Naive thymus-derived CD4-positive, alpha-beta T cell (primary cell): ENCODE measurements around the gene SFTPD. TPM values are rescaled to one million over a fixed set of nuclear protein-coding genes. Genes with fewer than 3 reads are reported as not detected.

Experiments used
- ATAC-seq: fragments of 150-1000 bp; cut with Tn5 transposase; 2 replicates; pipeline ENCODE4 v1.10.0; 2021; ENCODE audit warnings: mild to moderate bottlenecking, moderate library complexity
- CTCF ChIA-PET: fragments of 350-600 bp; sonication (Branson Sonifier 250); formaldehyde crosslinking; loops from one replicate; lab custom pipeline; 2021; ENCODE audit warnings: antibody characterized with exemption; lab: Charles Lee
- POLR2A ChIA-PET: fragments of 350-600 bp; sonication (Branson Sonifier 250); formaldehyde crosslinking; loops from one replicate; lab custom pipeline; 2021; ENCODE audit warnings: antibody characterized with exemption, inconsistent platforms; lab: Charles Lee
- DNase-seq, 9 donors: peaks; one replicate each; pipeline versions ENCODE4 v3.0.0 to v3.0.0-alpha.2; 2020 to 2022; ENCODE audit warnings: mixed read lengths in 1 of 9
- H3K27ac ChIP-seq: one replicate; pipeline ENCODE4 v1.7.0; 2013; ENCODE audit warnings: mild to moderate bottlenecking, low read depth, low read length, moderate library complexity
- H3K27me3 ChIP-seq, 2 donors: one replicate each; pipeline ENCODE4 v1.7.0; 2013; ENCODE audit warnings: low read length in 2 of 2, mild to moderate bottlenecking in 2 of 2, moderate library complexity in 2 of 2; ENCODE audit not compliant: control insufficient read depth in 2 of 2, insufficient read depth in 2 of 2
- H3K36me3 ChIP-seq, 3 experiments: 1 replicate in 2 of 3; 2 replicates in 1 of 3; pipeline ENCODE4 v1.7.0; 2013; ENCODE audit warnings: low read length in 3 of 3, mild to moderate bottlenecking in 3 of 3, moderate library complexity in 1 of 3; ENCODE audit not compliant: insufficient read depth in 3 of 3, control insufficient read depth in 2 of 3
- H3K4me1 ChIP-seq, 2 donors: one replicate each; pipeline ENCODE4 v1.7.0; 2013; ENCODE audit warnings: low read length in 2 of 2, mild to moderate bottlenecking in 2 of 2, moderate library complexity in 1 of 2; ENCODE audit not compliant: control insufficient read depth in 2 of 2, insufficient read depth in 2 of 2
- H3K4me3 ChIP-seq: 2 replicates; pipeline ENCODE4 v1.7.0; 2013; ENCODE audit warnings: mild to moderate bottlenecking, low read length
- H3K9me3 ChIP-seq, 3 experiments: 1 replicate in 2 of 3; 2 replicates in 1 of 3; pipeline ENCODE4 v1.7.0; 2013; ENCODE audit warnings: low read length in 3 of 3; ENCODE audit not compliant: control insufficient read depth in 2 of 3
- H3K27ac Mint-ChIP-seq, 9 donors: one replicate each; pipeline ENCODE4 v1.8.0; 2020 to 2022; ENCODE audit warnings: mixed read lengths in 9 of 9, mild to moderate bottlenecking in 8 of 9, moderate library complexity in 5 of 9, inconsistent platforms in 2 of 9
- H3K27me3 Mint-ChIP-seq, 5 donors: one replicate each; pipeline ENCODE4 v1.8.0; 2021 to 2022; ENCODE audit warnings: mixed read lengths in 5 of 5, mild to moderate bottlenecking in 1 of 5
- H3K36me3 Mint-ChIP-seq, 5 donors: one replicate each; pipeline ENCODE4 v1.8.0; 2020 to 2022; ENCODE audit warnings: mixed read lengths in 5 of 5, mild to moderate bottlenecking in 3 of 5, inconsistent platforms in 1 of 5
- H3K4me1 Mint-ChIP-seq, 7 donors: one replicate each; pipeline ENCODE4 v1.8.0; 2020 to 2022; ENCODE audit warnings: mixed read lengths in 7 of 7, mild to moderate bottlenecking in 3 of 7, inconsistent platforms in 1 of 7
- H3K4me3 Mint-ChIP-seq, 10 donors: one replicate each; pipeline ENCODE4 v1.8.0; 2020 to 2022; ENCODE audit warnings: mild to moderate bottlenecking in 10 of 10, mixed read lengths in 10 of 10, moderate library complexity in 6 of 10, inconsistent platforms in 2 of 10
- H3K9me3 Mint-ChIP-seq, 11 donors: one replicate each; pipeline ENCODE4 v1.8.0; 2020 to 2022; ENCODE audit warnings: mixed read lengths in 11 of 11, mild to moderate bottlenecking in 4 of 11, inconsistent platforms in 1 of 11, moderate library complexity in 1 of 11
- intact Hi-C, 2 donors: fragments of 100-400 bp; cut with micrococcal nuclease; formaldehyde crosslinking; loops; one replicate each; pipeline ENCODE4 v1.15.1; 2023
- polyA plus RNA-seq, 2 donors: library from polyadenylated mRNA; unstranded; fragments of 300-500 nt; fragmentation: Illumina TruSeq; gene quantifications; one replicate each; pipeline ENCODE4 v1.2.3, GENCODE V29; 2021
- total RNA-seq, 6 experiments: library from RNA in 5 of 6; stranded (reverse) in 5 of 6; gene quantifications; 1 replicate in 5 of 6; 2 replicates in 1 of 6; pipeline ENCODE4 v1.2.3 and lab custom pipeline; 2021 to 2026

Gene SFTPD
- total and polyA plus RNA-seq, 7 experiments from 2014 or later = 0.59 TPM; not detected in 6

GRCh38 chr10:79984851-79985250 lies 35.9 kb upstream of the SFTPD start:
- no peaks in the 10 kb centered on the region for H3K4me1 ChIP-seq
- H3K9me3 ChIP-seq = no peaks in the 10 kb centered on the region
- Mint-ChIP-seq H3K36me3 (peaks cover 0 to 4% (median 0%) of the 10 kb centered on the region in 5 donors), H3K27ac (no peak overlapping the region), H3K27me3 (peaks cover 39 to 66% (median 56%) of the 10 kb centered on the region in 5 donors), H3K9me3 (peaks cover 0 to 25% (median 6%) of the 10 kb centered on the region in 11 donors), H3K4me3 (no peak overlapping the region), H3K4me1 (peaks cover 5 to 12% (median 8%) of the 10 kb centered on the region in 7 donors)
- CTCF ChIA-PET = no interaction called here
- H3K27ac ChIP-seq = no peak overlapping the region
- DNase-seq (peak in 1 of 9 donors; percentile 35), ATAC-seq (no peak)
- H3K4me3 ChIP-seq = no peak overlapping the region
- intact Hi-C loops = no loop called here
- H3K36me3 ChIP-seq = no peaks in the 10 kb centered on the region
- no peaks in the 10 kb centered on the region for H3K27me3 ChIP-seq
- POLR2A ChIA-PET = no interaction called here

- Histone ChIP-seq H3K9me3 (no peaks in the 10 kb centered on the region), H3K27me3 (no peaks in the 10 kb centered on the region), H3K27ac (no peak overlapping the region), H3K4me1 (no peaks in the 10 kb centered on the region), H3K36me3 (no peaks in the 10 kb centered on the region), H3K4me3 (no peak overlapping the region)
- ChIA-PET CTCF (no interaction called here), POLR2A (no interaction called here)
- H3K27me3 Mint-ChIP-seq = peaks cover 53 to 72% (median 69%) of the 10 kb centered on the region in 5 donors
- intact Hi-C loops = no loop called here
- no peak for DNase-seq
- H3K4me1 Mint-ChIP-seq = peaks cover 5 to 12% (median 8%) of the 10 kb centered on the region in 7 donors
- H3K27ac Mint-ChIP-seq = no peak overlapping the region
- H3K4me3 Mint-ChIP-seq = peak overlapping the region in 2 of 10 donors; percentile 37 to 45
- H3K36me3 Mint-ChIP-seq = no peaks in the 10 kb centered on the region
- peaks cover 0 to 11% (median 4%) of the 10 kb centered on the region in 11 donors for H3K9me3 Mint-ChIP-seq
- no peak for ATAC-seq
Measured at GRCh38 chr10:79983286-79983909, 34.5 kb upstream of the SFTPD start.

- Mint-ChIP-seq H3K9me3 (peaks cover 0 to 7% (median 2%) of the 10 kb centered on the region in 11 donors), H3K4me3 (peak overlapping the region in 1 of 10 donors; percentile 69), H3K27ac (no peak overlapping the region), H3K27me3 (peaks cover 53 to 75% (median 71%) of the 10 kb centered on the region in 5 donors), H3K4me1 (peaks cover 5 to 12% (median 8%) of the 10 kb centered on the region in 7 donors), H3K36me3 (no peaks in the 10 kb centered on the region)
- DNase-seq (no peak), ATAC-seq (no peak)
- H3K36me3 ChIP-seq = no peaks in the 10 kb centered on the region
- intact Hi-C loops = no loop called here
- no peaks in the 10 kb centered on the region for H3K4me1 ChIP-seq
- ChIA-PET POLR2A (no interaction called here), CTCF (no interaction called here)
- H3K27ac ChIP-seq = no peak overlapping the region
- no peaks in the 10 kb centered on the region for H3K9me3 ChIP-seq
- no peak overlapping the region for H3K4me3 ChIP-seq
- no peaks in the 10 kb centered on the region for H3K27me3 ChIP-seq
Measured at GRCh38 chr10:79982861-79983260, 34.0 kb upstream of the SFTPD start.

- ChIA-PET CTCF (no interaction called here), POLR2A (no interaction called here)
- intact Hi-C loops = no loop called here
- Histone ChIP-seq H3K9me3 (no peaks in the 10 kb centered on the region), H3K27me3 (no peaks in the 10 kb centered on the region), H3K36me3 (no peaks in the 10 kb centered on the region), H3K27ac (no peak overlapping the region), H3K4me1 (no peaks in the 10 kb centered on the region), H3K4me3 (no peak overlapping the region)
- ATAC-seq = no peak
- H3K9me3 Mint-ChIP-seq = peaks cover 0 to 7% (median 2%) of the 10 kb centered on the region in 11 donors
- peaks cover 5 to 12% (median 8%) of the 10 kb centered on the region in 7 donors for H3K4me1 Mint-ChIP-seq
- no peak for DNase-seq
- peaks cover 58 to 78% (median 72%) of the 10 kb centered on the region in 5 donors for H3K27me3 Mint-ChIP-seq
- H3K36me3 Mint-ChIP-seq = no peaks in the 10 kb centered on the region
- no peak overlapping the region for H3K27ac Mint-ChIP-seq
- peak overlapping the region in 3 of 10 donors; percentile 18 to 69 (median 23) for H3K4me3 Mint-ChIP-seq
Measured at GRCh38 chr10:79982362-79982800, 33.5 kb upstream of the SFTPD start.

- Mint-ChIP-seq H3K27me3 (peaks cover 60 to 79% (median 75%) of the 10 kb centered on the region in 5 donors), H3K4me3 (peak overlapping the region in 8 of 10 donors; percentile 9 to 69 (median 56)), H3K36me3 (peaks cover 0 to 3% (median 0%) of the 10 kb centered on the region in 5 donors), H3K27ac (no peak overlapping the region), H3K9me3 (peaks cover 0 to 12% (median 5%) of the 10 kb centered on the region in 11 donors), H3K4me1 (peaks cover 5 to 12% (median 8%) of the 10 kb centered on the region in 7 donors)
- H3K4me3 ChIP-seq = no peak overlapping the region
- H3K27me3 ChIP-seq = no peaks in the 10 kb centered on the region
- H3K36me3 ChIP-seq = no peaks in the 10 kb centered on the region
- intact Hi-C loops = no loop called here
- peak; percentile 67 for ATAC-seq
- CTCF ChIA-PET = no interaction called here
- no peaks in the 10 kb centered on the region for H3K4me1 ChIP-seq
- H3K9me3 ChIP-seq = peaks cover 0 to 4% (median 0%) of the 10 kb centered on the region in 3 experiments
- H3K27ac ChIP-seq = no peak overlapping the region
- DNase-seq = peak in 1 of 9 donors; percentile 38
- POLR2A ChIA-PET = no interaction called here
Measured at GRCh38 chr10:79981450-79982361, 32.8 kb upstream of the SFTPD start.

DNA sequence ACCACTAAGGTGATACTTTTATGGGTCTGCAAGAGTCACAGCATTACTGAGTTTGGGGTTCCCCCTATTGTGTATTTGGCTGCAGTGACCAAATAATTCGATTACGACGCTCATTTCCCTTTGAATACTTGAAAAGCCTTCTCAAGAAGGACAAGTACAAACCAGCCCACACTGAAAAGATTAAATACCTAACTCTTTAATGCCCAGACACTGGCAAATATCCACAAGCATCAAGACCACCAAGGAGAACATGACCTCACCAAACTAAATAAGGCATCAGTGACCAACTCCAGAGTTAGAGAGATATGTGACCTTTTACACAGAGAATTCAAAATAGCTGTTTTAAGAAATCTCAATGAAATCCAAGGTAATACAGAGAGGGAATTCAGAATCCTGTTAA lies 31.8 kb upstream of the SFTPD start:
- no peak overlapping the region for H3K27ac ChIP-seq
- Mint-ChIP-seq H3K27ac (no peak overlapping the region), H3K4me1 (peaks cover 5 to 12% (median 6%) of the 10 kb centered on the region in 7 donors), H3K27me3 (peaks cover 54 to 71% (median 69%) of the 10 kb centered on the region in 5 donors), H3K9me3 (peaks cover 0 to 16% (median 5%) of the 10 kb centered on the region in 11 donors), H3K36me3 (peaks cover 0 to 4% (median 0%) of the 10 kb centered on the region in 5 donors), H3K4me3 (peak overlapping the region in 6 of 10 donors; percentile 2 to 69 (median 58))
- peaks cover 0 to 4% (median 0%) of the 10 kb centered on the region in 3 experiments for H3K9me3 ChIP-seq
- no peaks in the 10 kb centered on the region for H3K36me3 ChIP-seq
- ATAC-seq (no peak), DNase-seq (no peak)
- H3K4me1 ChIP-seq = no peaks in the 10 kb centered on the region
- H3K27me3 ChIP-seq = no peaks in the 10 kb centered on the region
- POLR2A ChIA-PET = no interaction called here
- intact Hi-C loops = no loop called here
- CTCF ChIA-PET = no interaction called here
- no peak overlapping the region for H3K4me3 ChIP-seq
